ENCODE results near the gene POLR2J.
"Not testable (repeated sequence)": the region's sequence is repeated elsewhere in the genome, so short reads cannot be mapped to it uniquely, and the experiment has no call there.

The POLR2J gene

DNA sequence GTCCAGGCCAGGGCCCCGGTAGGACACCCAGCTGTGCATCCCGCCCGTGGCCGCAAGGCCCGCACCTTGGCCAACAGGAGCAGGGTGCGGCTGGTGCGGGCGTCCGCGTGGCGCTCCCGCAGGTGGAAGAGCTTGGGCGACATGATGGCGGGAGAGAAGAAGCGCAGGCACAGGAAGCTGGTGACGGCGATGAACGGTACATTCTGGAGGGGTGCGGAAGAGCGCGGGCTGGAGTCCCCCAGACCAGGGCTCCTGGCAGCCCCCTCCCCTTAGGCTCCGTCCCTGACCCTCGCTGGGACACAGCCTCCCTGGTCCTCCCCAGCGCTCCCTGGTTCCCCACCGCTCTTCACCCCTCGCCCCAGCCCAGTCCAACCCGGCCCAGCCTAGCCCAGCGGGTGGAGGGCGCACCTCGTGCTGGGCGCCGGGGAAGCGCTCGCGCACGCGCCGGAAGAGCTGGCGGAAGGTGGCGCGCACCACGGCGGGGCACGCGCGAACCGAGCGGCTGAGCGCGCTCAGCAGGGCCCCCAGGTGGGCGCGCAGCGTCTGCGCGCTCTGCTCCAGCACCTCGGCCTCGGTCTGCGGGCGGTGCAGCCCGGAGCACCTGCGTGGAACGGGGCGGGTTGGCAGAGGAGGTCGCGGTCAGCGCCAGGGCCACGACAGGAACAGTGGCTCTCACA, 15.9 kb upstream of the POLR2J start:
- not testable (repeated sequence) for H3K27ac ChIP-seq

DNA sequence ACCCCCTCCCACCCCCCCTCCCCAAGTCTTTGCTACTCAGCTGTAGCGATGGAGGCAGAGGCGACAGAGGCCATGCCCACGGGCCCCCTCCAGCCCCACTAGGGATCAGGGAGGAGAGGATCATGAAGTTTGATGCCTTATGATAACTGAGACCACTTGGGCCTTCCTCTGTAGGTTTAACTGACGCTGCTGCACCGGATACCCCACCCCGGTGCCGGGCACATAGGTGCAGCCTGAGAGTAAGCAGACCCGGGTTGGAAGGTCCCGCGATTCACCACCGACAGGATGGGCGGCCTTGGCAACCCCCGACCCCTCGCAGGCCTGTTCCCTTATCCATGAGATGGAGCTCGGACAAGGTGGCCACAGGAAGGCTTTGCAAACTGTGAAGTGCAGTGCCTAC, 15.3 kb upstream of the POLR2J start:
- not testable (repeated sequence) for H3K27ac ChIP-seq

DNA sequence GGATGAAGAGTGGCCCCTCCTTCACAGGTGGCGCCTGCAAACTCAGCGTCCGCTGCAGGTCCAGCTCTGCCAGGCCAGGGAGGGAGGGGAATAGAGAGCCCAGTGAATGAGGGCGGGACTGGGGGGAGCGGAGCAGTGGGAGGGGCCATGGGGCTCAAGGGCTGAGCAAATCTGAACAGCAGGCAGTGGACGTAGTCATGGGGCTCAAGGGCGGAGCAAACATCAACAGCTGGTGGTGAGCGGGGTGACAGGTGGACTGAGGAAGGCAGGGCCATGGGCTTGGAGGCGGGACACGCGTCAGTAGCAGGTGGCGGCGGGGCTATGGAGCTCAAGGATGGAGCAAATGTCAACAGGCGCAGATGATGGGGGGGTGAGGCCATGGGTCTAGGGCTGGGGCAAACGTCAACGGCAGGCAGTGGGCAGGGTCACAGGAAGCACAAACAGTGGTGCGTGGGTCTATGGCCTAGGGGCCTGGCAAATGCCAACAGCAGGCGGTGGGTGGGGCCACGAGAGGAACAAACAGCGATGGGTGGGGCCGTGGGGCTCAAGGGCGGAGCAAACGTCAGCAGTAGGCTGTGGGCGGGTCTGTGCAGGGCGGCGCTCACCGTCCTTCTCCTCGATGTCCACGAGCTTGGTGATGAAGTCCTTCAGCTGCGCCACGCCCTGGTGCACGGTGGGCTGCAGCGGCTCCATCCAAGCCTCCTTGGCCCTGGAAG, 14.7 kb upstream of the POLR2J start:
- not testable (repeated sequence) for H3K27ac ChIP-seq

DNA sequence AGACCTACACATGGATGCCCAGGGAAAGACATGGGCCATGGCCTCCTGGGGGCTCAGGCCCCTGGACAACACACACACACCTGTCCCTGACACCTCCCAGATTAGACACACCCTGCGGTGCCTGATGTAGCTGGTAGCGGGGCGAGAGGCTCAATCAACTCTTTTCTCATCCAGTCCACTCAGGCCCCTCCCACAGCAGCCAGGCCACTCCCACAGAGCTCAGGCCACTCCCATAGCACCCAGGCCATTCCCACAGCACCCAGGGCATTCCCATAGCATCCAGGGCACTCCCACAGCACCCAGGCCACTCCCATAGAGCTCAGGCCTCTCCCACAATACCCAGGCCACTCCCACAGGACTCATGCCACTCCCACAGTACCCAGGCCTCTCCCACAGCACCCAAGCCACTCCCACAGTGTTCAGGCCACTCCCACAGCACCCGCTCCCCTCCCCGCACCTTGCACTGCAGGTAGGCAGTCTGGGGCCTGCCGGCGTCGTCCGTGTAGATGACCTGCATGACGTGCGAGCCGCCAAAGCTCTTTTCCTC, 11.9 kb upstream of the POLR2J start:
- not testable (repeated sequence) for H3K27ac ChIP-seq

DNA sequence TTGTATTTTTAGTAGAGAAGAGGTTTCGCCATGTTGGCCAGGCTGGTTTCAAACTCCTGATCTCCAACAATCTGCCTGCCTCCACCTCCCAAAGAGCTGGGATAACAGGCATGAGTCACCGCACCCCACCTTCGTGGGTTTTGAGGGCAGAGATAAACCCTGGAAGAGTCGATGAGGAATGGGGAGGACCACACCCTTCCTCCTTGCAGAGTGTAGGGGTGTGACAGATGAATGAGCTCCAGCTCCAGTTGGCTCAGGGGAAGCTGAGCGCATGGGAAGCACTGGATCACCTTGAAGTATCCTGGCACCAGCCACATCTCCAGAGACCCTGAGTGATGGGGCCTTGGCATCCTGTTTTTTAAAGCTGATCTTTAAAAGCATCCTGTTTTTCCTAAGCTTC, 5.6 kb upstream of the POLR2J start:
- H3K27ac ChIP-seq, result not testable (repeated sequence)

DNA sequence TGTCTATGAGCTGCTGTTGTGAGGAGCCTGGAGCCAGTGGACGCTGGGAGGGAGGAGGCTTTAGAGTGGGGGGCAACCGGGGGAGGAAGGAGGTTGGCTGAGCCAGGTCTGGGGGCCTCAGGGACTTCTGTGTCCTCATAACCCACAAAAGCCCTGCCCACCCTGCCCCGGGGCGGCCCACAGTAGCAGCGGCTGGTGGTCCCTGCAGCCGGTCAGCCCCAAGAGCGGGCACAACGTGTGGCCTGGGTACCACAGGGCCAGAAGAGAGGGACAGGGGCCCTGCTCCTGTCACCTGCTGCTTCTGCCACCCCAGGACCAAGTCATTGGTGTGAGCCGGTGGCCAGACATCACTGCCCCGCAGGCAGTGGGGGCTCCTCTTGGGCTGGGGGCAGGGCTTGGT, 3.2 kb upstream of the POLR2J start:
- H3K27ac ChIP-seq, result not testable (repeated sequence)

DNA sequence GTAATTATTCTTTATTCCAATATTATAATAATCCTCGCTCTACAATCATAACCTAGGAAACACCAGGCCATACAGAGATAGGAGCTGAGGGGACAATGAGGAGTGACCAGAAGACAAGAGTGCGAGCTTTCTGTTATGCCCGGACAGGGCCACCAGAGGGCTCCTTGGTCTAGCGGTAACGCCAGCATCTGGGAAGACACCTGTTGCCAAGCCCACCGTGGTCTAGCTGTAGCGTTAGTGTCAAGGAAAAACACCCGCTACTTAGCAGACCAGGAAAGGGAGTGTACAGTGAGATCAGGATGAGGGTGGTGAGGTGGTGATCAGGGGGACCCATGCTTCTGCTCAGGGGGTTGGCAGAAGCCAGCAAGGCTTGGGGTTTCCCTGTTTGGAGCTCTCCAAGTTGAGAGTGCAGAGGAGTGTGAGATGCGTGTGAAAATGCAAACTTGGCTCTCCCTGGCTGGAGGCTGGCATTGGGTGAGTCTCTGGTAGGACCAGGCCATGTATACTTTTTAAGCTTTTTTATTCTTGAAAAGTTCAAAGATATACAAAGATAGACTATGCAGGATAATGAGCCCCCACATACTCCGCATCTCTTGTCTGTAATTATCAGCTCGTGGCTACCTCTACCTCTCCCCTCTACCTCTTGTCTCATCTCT, 1.4 kb upstream of the POLR2J start:
- TF ChIP-seq, protein P1, sequence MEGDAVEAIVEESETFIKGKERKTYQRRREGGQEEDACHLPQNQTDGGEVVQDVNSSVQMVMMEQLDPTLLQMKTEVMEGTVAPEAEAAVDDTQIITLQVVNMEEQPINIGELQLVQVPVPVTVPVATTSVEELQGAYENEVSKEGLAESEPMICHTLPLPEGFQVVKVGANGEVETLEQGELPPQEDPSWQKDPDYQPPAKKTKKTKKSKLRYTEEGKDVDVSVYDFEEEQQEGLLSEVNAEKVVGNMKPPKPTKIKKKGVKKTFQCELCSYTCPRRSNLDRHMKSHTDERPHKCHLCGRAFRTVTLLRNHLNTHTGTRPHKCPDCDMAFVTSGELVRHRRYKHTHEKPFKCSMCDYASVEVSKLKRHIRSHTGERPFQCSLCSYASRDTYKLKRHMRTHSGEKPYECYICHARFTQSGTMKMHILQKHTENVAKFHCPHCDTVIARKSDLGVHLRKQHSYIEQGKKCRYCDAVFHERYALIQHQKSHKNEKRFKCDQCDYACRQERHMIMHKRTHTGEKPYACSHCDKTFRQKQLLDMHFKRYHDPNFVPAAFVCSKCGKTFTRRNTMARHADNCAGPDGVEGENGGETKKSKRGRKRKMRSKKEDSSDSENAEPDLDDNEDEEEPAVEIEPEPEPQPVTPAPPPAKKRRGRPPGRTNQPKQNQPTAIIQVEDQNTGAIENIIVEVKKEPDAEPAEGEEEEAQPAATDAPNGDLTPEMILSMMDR (conservative IDR thresholded peaks at IDR 0.05), result peak; percentile 81
- H3K27ac ChIP-seq, result not testable (repeated sequence)

DNA sequence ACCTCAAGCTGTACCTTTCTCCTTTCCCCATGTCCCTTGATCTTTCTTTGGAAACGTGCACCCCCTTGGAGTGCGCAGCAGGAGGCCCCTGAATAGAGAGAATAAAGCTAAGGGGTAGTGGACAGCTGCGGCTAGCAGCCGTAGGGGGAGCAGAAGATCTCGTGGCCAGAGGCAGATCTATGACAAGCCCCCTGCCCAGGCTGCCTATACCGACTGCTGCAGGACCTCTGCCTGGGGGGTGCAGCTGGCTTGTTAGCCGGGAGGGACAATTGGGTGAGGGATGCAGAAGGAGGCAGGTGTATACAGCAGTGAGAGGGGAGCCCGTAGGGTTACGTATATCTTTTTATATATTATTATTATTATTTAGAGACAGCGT, 475 bp upstream of the POLR2J start:
- not testable (repeated sequence) for H3K27ac ChIP-seq

DNA sequence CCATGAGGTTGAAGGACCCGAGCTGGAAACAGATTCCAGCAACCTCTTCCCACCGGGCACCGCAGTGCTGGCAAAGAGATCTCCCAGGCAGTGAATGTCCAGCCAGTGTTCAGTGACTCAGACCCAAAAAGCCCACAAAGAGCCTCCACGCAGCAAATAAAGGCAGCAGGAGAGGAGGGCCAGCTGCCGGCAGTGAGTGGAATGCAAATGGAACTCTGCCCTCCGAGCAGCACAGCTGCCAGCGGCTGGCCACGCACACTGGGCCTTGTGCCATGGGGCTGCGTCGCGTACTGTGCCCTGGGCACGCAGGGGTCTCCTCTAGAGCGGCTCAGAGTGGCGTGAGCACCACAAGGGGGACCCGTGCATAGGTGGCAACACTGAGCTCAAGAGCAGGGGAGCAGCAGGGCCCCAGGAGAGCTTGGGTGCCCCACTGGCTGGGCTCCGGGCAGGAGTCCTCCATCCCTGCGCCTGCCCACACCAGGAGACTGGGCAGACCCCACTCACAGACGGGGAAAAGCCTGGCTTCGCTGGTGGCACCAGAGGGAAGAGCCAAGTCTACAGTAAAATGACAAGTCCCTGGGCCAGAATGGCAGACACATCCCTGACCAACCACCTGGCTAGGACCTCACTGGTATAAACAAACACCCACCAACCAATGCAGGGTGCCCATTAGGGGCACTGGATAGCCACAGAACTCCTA, 3.8 kb downstream of the POLR2J start:
- H3K27ac ChIP-seq, result not testable (repeated sequence)

DNA sequence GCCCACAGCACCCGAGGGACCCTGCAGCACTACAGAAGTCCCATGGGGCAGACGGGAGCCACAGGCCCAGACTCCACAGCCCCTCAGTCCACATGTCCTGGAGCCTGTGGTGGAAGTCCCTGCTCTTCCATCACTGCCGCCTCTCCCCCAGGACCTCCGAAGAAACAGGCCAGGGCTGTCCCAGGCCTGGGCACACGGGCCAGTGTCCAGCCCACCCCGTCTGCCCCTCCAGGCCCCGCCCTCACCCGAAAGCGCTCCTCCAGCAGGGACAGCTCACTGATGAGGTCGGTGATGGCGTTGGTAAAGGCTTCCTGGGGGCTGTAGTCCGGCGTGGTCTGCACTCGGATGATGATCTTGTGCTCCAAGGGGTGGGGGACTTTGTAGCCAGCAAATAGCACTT, 4.6 kb downstream of the POLR2J start:
- H3K27ac ChIP-seq, result not testable (repeated sequence)

DNA sequence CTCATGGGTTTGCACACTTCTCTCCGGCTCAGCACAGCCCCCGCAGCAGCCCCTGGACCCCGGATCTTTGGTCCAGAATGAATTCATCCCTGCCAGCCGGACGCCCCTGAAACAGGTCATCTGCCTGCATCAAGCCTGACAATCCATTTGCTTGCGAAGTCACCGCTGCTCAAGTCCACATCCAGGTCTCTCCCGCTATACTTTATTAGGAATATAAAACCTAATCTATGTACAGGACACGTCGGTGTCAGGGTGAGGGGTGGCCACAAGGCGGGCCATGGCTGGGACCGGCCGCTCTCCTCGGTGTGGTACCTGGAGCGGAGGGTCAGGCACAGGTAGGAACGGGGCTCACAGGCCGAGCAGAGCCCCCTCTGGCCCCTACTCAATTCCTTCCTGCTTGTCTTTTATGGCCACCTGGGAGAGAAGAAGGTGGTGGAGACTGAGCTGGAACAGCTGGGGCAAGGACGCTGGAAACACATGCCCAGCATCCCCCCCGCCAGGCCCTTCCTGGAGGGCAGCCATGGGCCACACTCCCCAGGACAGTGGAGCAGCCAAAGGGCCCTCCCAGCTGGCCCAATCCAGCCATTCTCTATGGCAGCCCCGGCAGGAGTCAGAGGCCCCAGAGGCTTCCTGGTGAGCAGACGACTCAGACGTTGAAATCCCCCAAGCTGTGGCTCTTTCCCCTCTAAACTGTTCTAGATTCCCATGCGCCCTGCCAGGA, 5.3 kb downstream of the POLR2J start:
- no peak overlapping the region for H3K27ac ChIP-seq
- TF ChIP-seq, protein P1 (conservative IDR thresholded peaks at IDR 0.05), result no peak
